ENCODE measurements around the gene LSM2. TPM values are rescaled to one million over a fixed set of nuclear protein-coding genes. Genes with fewer than 3 reads are reported as not detected.
A peak's percentile ranks its signal among the peaks of the same experiment; 100 is the strongest.

Gene LSM2
- total and polyA plus RNA-seq, 2 donors (not counting 1 experiment from before 2014, with no cell fraction given), result 52.4 to 57.4 TPM

DNA sequence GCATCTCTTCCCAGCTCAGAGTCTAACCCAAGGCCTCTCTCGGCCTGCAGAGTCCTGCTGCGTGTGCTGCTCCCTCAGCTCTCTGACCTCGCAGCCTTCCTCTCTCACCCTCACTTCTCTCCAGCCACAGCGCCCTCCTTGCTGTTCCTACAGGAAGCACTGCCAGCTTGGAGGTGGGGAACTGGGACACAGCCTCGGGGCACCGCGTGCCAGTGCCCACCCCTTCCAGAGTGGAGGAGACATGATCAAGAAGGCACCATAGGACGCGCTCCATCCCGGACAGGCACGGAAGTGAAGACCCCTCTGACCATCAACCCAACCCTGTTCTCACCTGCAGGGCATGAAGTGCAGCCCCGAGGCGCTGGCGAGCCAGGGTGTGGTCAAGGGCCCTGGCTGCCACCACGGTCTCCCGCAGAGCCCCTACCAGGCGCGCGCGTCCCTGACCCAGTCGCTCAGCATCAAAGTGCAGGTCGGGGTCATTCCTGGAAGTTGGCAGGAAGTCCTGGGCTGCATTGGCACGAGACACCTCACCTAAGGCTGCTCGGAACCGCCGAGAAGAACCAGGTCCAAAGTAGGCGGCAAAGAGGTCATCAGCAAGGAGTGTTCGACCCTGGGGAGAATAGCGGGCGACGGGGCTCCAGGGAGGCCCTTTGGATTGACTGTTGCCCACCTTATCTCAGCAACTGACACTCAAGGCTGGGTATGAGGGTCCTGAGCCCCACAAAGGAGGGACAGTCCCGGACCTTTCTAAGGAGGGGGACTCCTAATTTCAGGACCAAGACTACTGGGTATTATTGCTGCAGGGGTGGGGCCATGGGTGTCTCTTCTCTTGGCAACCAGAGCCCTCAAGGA lies 30.9 kb downstream of the LSM2 start:
- no peak for ATAC-seq (ENCODE audit: low read depth)

More for the DNA sequence above, 30.9 kb downstream of the LSM2 start:
- Histone ChIP-seq H2AFZ (ENCODE audit: insufficient read depth, low read depth, low read length, poor library complexity, severe bottlenecking) (no peak overlapping the region), H3K4me3 (ENCODE audit: control extremely low read depth in 1 of 5, extremely low read depth in 1 of 5, insufficient read depth in 1 of 5, low read depth in 2 of 5, low read length in 4 of 5) (no peak overlapping the region), H3K27me3 (replicated peaks in 1 of 4; ENCODE audit: control extremely low read depth in 1 of 4, control insufficient read depth in 3 of 4, insufficient read depth in 4 of 4, low read length in 3 of 4) (no peaks in the 10 kb centered on the region), H4K20me1 (ENCODE audit: control insufficient read depth, insufficient read depth, low read length, poor library complexity, severe bottlenecking) (no peaks in the 10 kb centered on the region), H3K79me2 (ENCODE audit: control insufficient read depth, insufficient read depth, low read length) (no peaks in the 10 kb centered on the region), H3K4me2 (replicated peaks; ENCODE audit: low read depth, low read length, poor library complexity, severe bottlenecking) (no peak overlapping the region), H3K9me3 (ENCODE audit: control extremely low read depth in 1 of 3, control insufficient read depth in 2 of 3, insufficient read depth in 1 of 3, low read length in 2 of 3) (no peaks in the 10 kb centered on the region), H3K9ac (ENCODE audit: low read length) (no peak overlapping the region), H3K27ac (ENCODE audit: low read length in 2 of 2) (peak overlapping the region; percentile 66 to 67), H3K4me1 (ENCODE audit: control insufficient read depth in 2 of 2, insufficient read depth in 2 of 2, low read length in 2 of 2) (peaks cover 15 to 30% of the 10 kb centered on the region in 2 donors), H3K36me3 (replicated peaks in 1 of 2; ENCODE audit: control extremely low read depth in 1 of 2, control insufficient read depth in 1 of 2, extremely low read depth in 1 of 2, insufficient read depth in 2 of 2, low read length in 1 of 2) (peaks cover 0 to 29% of the 10 kb centered on the region in 2 experiments)
- peaks cover 26% of the 10 kb centered on the region for H3K4me1 Mint-ChIP-seq
- no peaks in the 10 kb centered on the region for H3K27me3 Mint-ChIP-seq
- 96% methylated on average over 31 of the region's 32 CpGs for WGBS (ENCODE audit: insufficient coverage)
- H3K4me3 Mint-ChIP-seq, result peak overlapping the region; percentile 60
- TF ChIP-seq, protein P1, sequence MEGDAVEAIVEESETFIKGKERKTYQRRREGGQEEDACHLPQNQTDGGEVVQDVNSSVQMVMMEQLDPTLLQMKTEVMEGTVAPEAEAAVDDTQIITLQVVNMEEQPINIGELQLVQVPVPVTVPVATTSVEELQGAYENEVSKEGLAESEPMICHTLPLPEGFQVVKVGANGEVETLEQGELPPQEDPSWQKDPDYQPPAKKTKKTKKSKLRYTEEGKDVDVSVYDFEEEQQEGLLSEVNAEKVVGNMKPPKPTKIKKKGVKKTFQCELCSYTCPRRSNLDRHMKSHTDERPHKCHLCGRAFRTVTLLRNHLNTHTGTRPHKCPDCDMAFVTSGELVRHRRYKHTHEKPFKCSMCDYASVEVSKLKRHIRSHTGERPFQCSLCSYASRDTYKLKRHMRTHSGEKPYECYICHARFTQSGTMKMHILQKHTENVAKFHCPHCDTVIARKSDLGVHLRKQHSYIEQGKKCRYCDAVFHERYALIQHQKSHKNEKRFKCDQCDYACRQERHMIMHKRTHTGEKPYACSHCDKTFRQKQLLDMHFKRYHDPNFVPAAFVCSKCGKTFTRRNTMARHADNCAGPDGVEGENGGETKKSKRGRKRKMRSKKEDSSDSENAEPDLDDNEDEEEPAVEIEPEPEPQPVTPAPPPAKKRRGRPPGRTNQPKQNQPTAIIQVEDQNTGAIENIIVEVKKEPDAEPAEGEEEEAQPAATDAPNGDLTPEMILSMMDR (IDR thresholded peaks at IDR 0.05), result no peak
- TF ChIP-seq EZH2 (IDR thresholded peaks at IDR 0.05; ENCODE audit: borderline replicate concordance, insufficient read depth, low read depth, low read length, poor library complexity, severe bottlenecking), result no peak
- H3K27ac Mint-ChIP-seq, result peak overlapping the region; percentile 90
- no peak for DNase-seq
- POLR2A ChIA-PET, result interaction anchor here (1.0 kb wide), 1 partner anchor 14 kb away, joined by 3 read pairs; no protein-coding TSS in a partner anchor
- H3K9me3 Mint-ChIP-seq (ENCODE audit: insufficient read depth), result no peaks in the 10 kb centered on the region
- CTCF ChIA-PET, result interaction anchor here (1.0 to 1.6 kb wide), 5 partner anchors 11 to 39 kb away, joined by 3 to 4 read pairs (median 3); partner anchors contain the start of gene VARS1
- intact Hi-C loops (cut with micrococcal nuclease), result loop anchor here (2.0 kb wide), 2 partner anchors 19 to 37 kb away; partner anchors contain the start of gene VARS1
